H1 (cell line): Measurements from ENCODE around the gene C18orf63. TPM values are rescaled to one million over a fixed set of nuclear protein-coding genes. Genes with fewer than 3 reads are reported as not detected.

Experiments used
- CEBPB ChIP-seq: IDR thresholded peaks from 2 replicates; pipeline ENCODE4 v1.6.1; 2012; ENCODE audit warnings: low read depth, low read length
- polyA plus RNA-seq, 7 experiments: library from polyadenylated mRNA; depleted of rRNA in 3 of 7; stranded (reverse) in 5 of 7; unstranded in 2 of 7; fragments of >200 nt in 5 of 7; fragments of 200-250 nt in 2 of 7; gene quantifications; 1 replicate in 5 of 7; 2 replicates in 1 of 7; 4 replicates in 1 of 7; pipeline versions ENCODE4 v1.2.1 to v1.2.3, GENCODE V29; 2011 to 2013; ENCODE audit warnings: missing spikeins in 2 of 7, mixed read lengths in 2 of 7
- total RNA-seq: library from RNA; stranded (reverse); fragmentation: NEBNext Ultra II Directional; extraction: Animal tissue kit (Norgen Biotek cat#: 25700); gene quantifications from 2 replicates; pipeline ENCODE4 v1.2.1, GENCODE V29; 2021
- TF ChIP-seq, protein P1 (sequence below): IDR thresholded peaks from 2 replicates; pipeline ENCODE4 v1.6.1; 2012; ENCODE audit warnings: low read length, inconsistent platforms

The C18orf63 gene
- total and polyA plus RNA-seq, 2 of the 8 experiments (the other 6 are each of a cell fraction or from before 2014, with no cell fraction given): not detected

DNA sequence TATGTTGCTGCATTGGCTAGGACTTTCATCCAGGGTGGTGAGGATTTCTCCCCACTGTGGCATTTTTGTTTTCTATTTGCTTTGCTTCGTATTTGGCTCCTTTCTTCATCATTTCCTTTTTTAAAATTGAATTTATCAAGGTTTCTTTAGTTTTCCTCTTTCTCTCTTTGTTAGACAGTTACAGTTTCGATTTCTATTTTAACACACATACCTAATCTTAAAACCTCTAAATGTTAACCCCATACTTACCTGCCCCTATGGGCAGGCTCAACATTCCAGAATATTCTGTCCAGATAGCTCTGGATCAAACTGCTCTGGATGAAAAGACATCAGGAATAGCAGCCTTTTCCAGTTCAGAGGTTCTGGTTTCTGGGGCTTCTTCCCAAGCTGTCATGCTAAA is 92.2 kb downstream of the C18orf63 start (continued):
- no peak for TF ChIP-seq CEBPB
- TF ChIP-seq, protein P1, sequence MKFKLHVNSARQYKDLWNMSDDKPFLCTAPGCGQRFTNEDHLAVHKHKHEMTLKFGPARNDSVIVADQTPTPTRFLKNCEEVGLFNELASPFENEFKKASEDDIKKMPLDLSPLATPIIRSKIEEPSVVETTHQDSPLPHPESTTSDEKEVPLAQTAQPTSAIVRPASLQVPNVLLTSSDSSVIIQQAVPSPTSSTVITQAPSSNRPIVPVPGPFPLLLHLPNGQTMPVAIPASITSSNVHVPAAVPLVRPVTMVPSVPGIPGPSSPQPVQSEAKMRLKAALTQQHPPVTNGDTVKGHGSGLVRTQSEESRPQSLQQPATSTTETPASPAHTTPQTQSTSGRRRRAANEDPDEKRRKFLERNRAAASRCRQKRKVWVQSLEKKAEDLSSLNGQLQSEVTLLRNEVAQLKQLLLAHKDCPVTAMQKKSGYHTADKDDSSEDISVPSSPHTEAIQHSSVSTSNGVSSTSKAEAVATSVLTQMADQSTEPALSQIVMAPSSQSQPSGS: no peak

Other genes with a start within 250 kb of the C18orf63 start
- 0.46 and 0.84 TPM in 2 replicates for gene FBXO15, start 168.0 kb upstream of the C18orf63 start, total RNA-seq
- 0.75 and 0.85 TPM in 2 replicates for gene FBXO15, start 168.0 kb upstream of the C18orf63 start, polyA plus RNA-seq (2011; rRNA removed)
- 43.8 and 46.3 TPM in 2 replicates for gene TIMM21, start 167.3 kb upstream of the C18orf63 start, total RNA-seq
- gene TIMM21, start 167.3 kb upstream of the C18orf63 start, polyA plus RNA-seq (2011; rRNA removed): 17.6 and 27.9 TPM in 2 replicates
- gene CYB5A, start 23.9 kb upstream of the C18orf63 start, total RNA-seq: 153 and 154 TPM in 2 replicates
- 186 and 195 TPM in 2 replicates for gene CYB5A, start 23.9 kb upstream of the C18orf63 start, polyA plus RNA-seq (2011; rRNA removed)
- not detected in 2 replicates for gene DIPK1C, start 141.5 kb downstream of the C18orf63 start, total RNA-seq
- gene DIPK1C, start 141.5 kb downstream of the C18orf63 start, polyA plus RNA-seq (2011; rRNA removed): 0.08 TPM in 1 of 2 replicates, not detected in the other
- 243 TPM in 2 replicates for gene CNDP2, start 180.5 kb downstream of the C18orf63 start, total RNA-seq
- gene CNDP2, start 180.5 kb downstream of the C18orf63 start, polyA plus RNA-seq (2011; rRNA removed): 71.8 and 95.6 TPM in 2 replicates
- not detected in 2 replicates for gene CNDP1, start 218.7 kb downstream of the C18orf63 start, total RNA-seq
- gene CNDP1, start 218.7 kb downstream of the C18orf63 start, polyA plus RNA-seq (2011; rRNA removed): 0.08 and 0.09 TPM in 2 replicates